Liver (tissue), 9 donors: Measurements from ENCODE around the gene CACNB4. TPM values are rescaled to one million over a fixed set of nuclear protein-coding genes. Genes with fewer than 3 reads are reported as not detected.

Experiments
- DNase-seq: peaks from one replicate; pipeline ENCODE4 v3.0.0-alpha.2; 2017; ENCODE audit warnings: low spot score
- H3K27ac ChIP-seq, 2 donors: one replicate each; pipeline ENCODE4 v1.7.0; 2013; ENCODE audit warnings: inconsistent platforms in 2 of 2, low read length in 2 of 2, control low read depth in 1 of 2, low read depth in 1 of 2, mild to moderate bottlenecking in 1 of 2
- H3K27me3 ChIP-seq, 4 donors: one replicate each; pipeline versions ENCODE4 v1.6.1 to v1.7.0; 2013; ENCODE audit warnings: low read length in 3 of 4, inconsistent platforms in 1 of 4, mild to moderate bottlenecking in 1 of 4, moderate library complexity in 1 of 4; ENCODE audit not compliant: control insufficient read depth in 4 of 4, insufficient read depth in 4 of 4
- H3K36me3 ChIP-seq, 4 donors: one replicate each; pipeline versions ENCODE4 v1.6.1 to v1.7.0; 2013; ENCODE audit warnings: low read length in 3 of 4, mild to moderate bottlenecking in 3 of 4, low read depth in 1 of 4, moderate library complexity in 1 of 4; ENCODE audit not compliant: control insufficient read depth in 4 of 4, insufficient read depth in 3 of 4
- H3K4me1 ChIP-seq, 4 donors: one replicate each; pipeline versions ENCODE4 v1.6.1 to v1.7.0; 2013; ENCODE audit warnings: low read length in 3 of 4, mild to moderate bottlenecking in 3 of 4, moderate library complexity in 1 of 4; ENCODE audit not compliant: control insufficient read depth in 4 of 4, insufficient read depth in 4 of 4
- H3K4me3 ChIP-seq, 3 donors: one replicate each; pipeline versions ENCODE4 v1.6.1 to v1.7.0; 2013; ENCODE audit warnings: low read length in 3 of 3, control low read depth in 1 of 3, low read depth in 1 of 3, mild to moderate bottlenecking in 1 of 3
- H3K9ac ChIP-seq, 2 donors: one replicate each; pipeline ENCODE4 v1.7.0; 2013; ENCODE audit warnings: low read length in 2 of 2, mild to moderate bottlenecking in 2 of 2, moderate library complexity in 2 of 2, control low read depth in 1 of 2, low read depth in 1 of 2
- H3K9me3 ChIP-seq, 4 donors: one replicate each; pipeline versions ENCODE4 v1.6.1 to v1.7.0; 2013; ENCODE audit warnings: low read length in 3 of 4; ENCODE audit not compliant: control insufficient read depth in 4 of 4
- EGR1 ChIP-seq, 2 donors: IDR thresholded peaks; 2 replicates each; pipeline ENCODE4 v1.6.1; 2016 to 2018; ENCODE audit warnings: antibody characterized with exemption in 2 of 2, low read depth in 2 of 2
- FOXA1 ChIP-seq: IDR thresholded peaks from 2 replicates; pipeline ENCODE4 v1.6.1; 2016; ENCODE audit warnings: antibody characterized with exemption
- FOXA2 ChIP-seq: IDR thresholded peaks from 2 replicates; pipeline ENCODE4 v1.6.1; 2016; ENCODE audit warnings: antibody characterized with exemption
- GABPA ChIP-seq, 2 donors: IDR thresholded peaks in 1 of 2; conservative IDR thresholded peaks in 1 of 2; 2 replicates each; pipeline ENCODE4 v1.6.1; 2016; ENCODE audit warnings: antibody characterized with exemption in 2 of 2, mild to moderate bottlenecking in 1 of 2, moderate library complexity in 1 of 2
- HNF4A ChIP-seq, 2 donors: conservative IDR thresholded peaks; 2 replicates each; pipeline ENCODE4 v1.6.1; 2016; ENCODE audit warnings: antibody characterized with exemption in 2 of 2, mild to moderate bottlenecking in 2 of 2
- HNF4G ChIP-seq: IDR thresholded peaks from 2 replicates; pipeline ENCODE4 v1.6.1; 2016; ENCODE audit warnings: antibody characterized with exemption
- JUND ChIP-seq, 2 donors: IDR thresholded peaks; 2 replicates each; pipeline ENCODE4 v1.6.1; 2016; ENCODE audit warnings: antibody characterized with exemption in 2 of 2
- NR2F2 ChIP-seq: IDR thresholded peaks from 2 replicates; pipeline ENCODE4 v1.6.1; 2016; ENCODE audit warnings: antibody characterized with exemption
- RAD21 ChIP-seq, 2 donors: IDR thresholded peaks; 2 replicates each; pipeline ENCODE4 v1.6.1; 2016; ENCODE audit warnings: antibody characterized with exemption in 2 of 2, mild to moderate bottlenecking in 2 of 2
- RXRA ChIP-seq, 2 donors: IDR thresholded peaks; 2 replicates each; pipeline ENCODE4 v1.6.1; 2017 to 2018; ENCODE audit warnings: antibody characterized with exemption in 2 of 2, mild to moderate bottlenecking in 1 of 2
- SP1 ChIP-seq: IDR thresholded peaks from 2 replicates; pipeline ENCODE4 v1.6.1; 2018; ENCODE audit warnings: antibody characterized with exemption, mild to moderate bottlenecking
- TAF1 ChIP-seq: conservative IDR thresholded peaks from 2 replicates; pipeline ENCODE4 v1.6.1; 2016; ENCODE audit warnings: antibody characterized with exemption, mild to moderate bottlenecking
- YY1 ChIP-seq: IDR thresholded peaks from 2 replicates; pipeline ENCODE4 v1.6.1; 2016; ENCODE audit warnings: antibody characterized with exemption, mild to moderate bottlenecking
- WGBS: extraction: QIAGEN DNeasy Blood & Tissue Kit; methylation state at CpG from one replicate; pipeline ENCODE4 v1.1.7; 2013; 5-methylcytosine and 5-hydroxymethylcytosine counted together
- polyA plus RNA-seq, 2 donors: library from polyadenylated mRNA; stranded (reverse) in 1 of 2; unstranded in 1 of 2; fragments of 200-250 nt in 1 of 2; fragments of >200 nt in 1 of 2; fragmentation: Nextera tagmentation in 1 of 2; extraction: Ambion mirVana in 1 of 2; gene quantifications; one replicate each; pipeline versions ENCODE4 v1.2.1 to v1.2.3, GENCODE V29; 2013 to 2015
- total RNA-seq, 2 donors: library from RNA; depleted of rRNA; stranded (reverse); fragments of >200 nt; gene quantifications; one replicate each; pipeline ENCODE4 v1.2.3, GENCODE V29; 2014
- TF ChIP-seq, protein P1 (sequence below): IDR thresholded peaks from 2 replicates; pipeline ENCODE4 v1.6.1; 2016; ENCODE audit warnings: antibody characterized with exemption
- TF ChIP-seq, protein P2 (sequence below): fragments of 150-350 bp; IDR thresholded peaks from 2 replicates; pipeline ENCODE4 v1.5.1; 2017; ENCODE audit warnings: improper control_type of control experiment, low read depth, low read length; ENCODE audit not compliant: missing input control
- TF ChIP-seq, protein P3 (sequence below): IDR thresholded peaks from 2 replicates; pipeline ENCODE4 v1.6.1; 2016; ENCODE audit warnings: antibody characterized with exemption, mild to moderate bottlenecking
- TF ChIP-seq, protein P4 (sequence below): IDR thresholded peaks from 2 replicates; pipeline ENCODE4 v1.6.1; 2016; ENCODE audit warnings: antibody characterized with exemption
- TF ChIP-seq, protein P5 (sequence below): IDR thresholded peaks from 2 replicates; pipeline ENCODE4 v1.6.1; 2016; ENCODE audit warnings: antibody characterized with exemption
- donor health status: healthy.
- donor health status: healthy.
- donor health status: healthy.
- donor health status: healthy.
- donor health status: healthy.

CACNB4 gene
- total and polyA plus RNA-seq, 4 donors = 0.02 to 0.50 (median 0.21) TPM

DNA sequence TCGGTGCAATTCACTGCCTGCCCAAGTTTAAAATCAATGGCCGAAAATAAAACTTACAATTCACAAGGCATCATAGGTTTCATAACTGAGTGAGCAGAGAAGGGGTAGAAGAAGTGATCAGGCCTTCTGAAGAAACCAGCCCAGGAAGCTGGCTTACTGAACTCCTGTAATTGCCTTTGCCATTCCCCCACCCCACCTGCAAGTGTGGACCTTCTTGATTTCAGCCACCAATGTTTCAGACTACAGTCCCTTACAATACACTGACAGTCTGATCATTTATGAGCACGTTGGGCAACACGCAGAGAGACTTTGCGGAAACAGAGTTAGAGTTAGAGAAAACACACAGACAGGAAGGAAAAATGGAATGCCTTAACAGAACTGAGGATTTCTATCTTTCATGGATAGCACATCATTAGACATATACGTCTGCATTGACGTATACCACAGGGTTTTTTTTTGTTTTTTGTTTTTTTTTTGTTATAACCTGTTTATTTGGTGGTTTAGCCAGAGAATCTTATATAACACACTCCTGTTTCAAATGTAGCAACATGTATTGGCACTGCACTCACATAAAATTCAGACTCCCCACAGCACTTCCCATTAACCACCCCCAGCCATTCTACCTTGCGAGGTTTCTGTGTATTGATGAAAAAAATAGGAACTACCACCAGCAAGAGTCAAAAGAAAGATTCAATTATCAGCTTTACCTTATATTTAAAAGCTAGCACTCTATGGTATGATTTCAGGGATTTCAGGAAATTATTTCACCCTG, 126.4 kb downstream of the CACNB4 start:
- TF ChIP-seq, protein P1, sequence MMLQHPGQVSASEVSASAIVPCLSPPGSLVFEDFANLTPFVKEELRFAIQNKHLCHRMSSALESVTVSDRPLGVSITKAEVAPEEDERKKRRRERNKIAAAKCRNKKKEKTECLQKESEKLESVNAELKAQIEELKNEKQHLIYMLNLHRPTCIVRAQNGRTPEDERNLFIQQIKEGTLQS = no peak
- TF ChIP-seq JUND (IDR thresholded peaks at IDR 0.05) (no peak), EGR1 (IDR thresholded peaks at IDR 0.05; ENCODE audit: low read depth in 2 of 2) (no peak), NR2F2 (no peak), RAD21 (IDR thresholded peaks at IDR 0.05) (no peak), TAF1 (no peak), RXRA (IDR thresholded peaks at IDR 0.05) (no peak), HNF4A (conservative IDR thresholded peaks at IDR 0.05) (no peak), FOXA1 (no peak), HNF4G (no peak), SP1 (no peak), FOXA2 (no peak)
- TF ChIP-seq, protein P2, sequence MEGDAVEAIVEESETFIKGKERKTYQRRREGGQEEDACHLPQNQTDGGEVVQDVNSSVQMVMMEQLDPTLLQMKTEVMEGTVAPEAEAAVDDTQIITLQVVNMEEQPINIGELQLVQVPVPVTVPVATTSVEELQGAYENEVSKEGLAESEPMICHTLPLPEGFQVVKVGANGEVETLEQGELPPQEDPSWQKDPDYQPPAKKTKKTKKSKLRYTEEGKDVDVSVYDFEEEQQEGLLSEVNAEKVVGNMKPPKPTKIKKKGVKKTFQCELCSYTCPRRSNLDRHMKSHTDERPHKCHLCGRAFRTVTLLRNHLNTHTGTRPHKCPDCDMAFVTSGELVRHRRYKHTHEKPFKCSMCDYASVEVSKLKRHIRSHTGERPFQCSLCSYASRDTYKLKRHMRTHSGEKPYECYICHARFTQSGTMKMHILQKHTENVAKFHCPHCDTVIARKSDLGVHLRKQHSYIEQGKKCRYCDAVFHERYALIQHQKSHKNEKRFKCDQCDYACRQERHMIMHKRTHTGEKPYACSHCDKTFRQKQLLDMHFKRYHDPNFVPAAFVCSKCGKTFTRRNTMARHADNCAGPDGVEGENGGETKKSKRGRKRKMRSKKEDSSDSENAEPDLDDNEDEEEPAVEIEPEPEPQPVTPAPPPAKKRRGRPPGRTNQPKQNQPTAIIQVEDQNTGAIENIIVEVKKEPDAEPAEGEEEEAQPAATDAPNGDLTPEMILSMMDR = no peak
- Histone ChIP-seq H3K36me3 (no peaks in the 10 kb centered on the region), H3K9me3 (no peaks in the 10 kb centered on the region), H3K4me1 (no peaks in the 10 kb centered on the region), H3K27ac (no peak overlapping the region), H3K27me3 (no peaks in the 10 kb centered on the region), H3K4me3 (no peak overlapping the region), H3K9ac (no peak overlapping the region)
- no peak for DNase-seq
- WGBS = 92% methylated on average over 8 of the region's 8 CpGs

DNA sequence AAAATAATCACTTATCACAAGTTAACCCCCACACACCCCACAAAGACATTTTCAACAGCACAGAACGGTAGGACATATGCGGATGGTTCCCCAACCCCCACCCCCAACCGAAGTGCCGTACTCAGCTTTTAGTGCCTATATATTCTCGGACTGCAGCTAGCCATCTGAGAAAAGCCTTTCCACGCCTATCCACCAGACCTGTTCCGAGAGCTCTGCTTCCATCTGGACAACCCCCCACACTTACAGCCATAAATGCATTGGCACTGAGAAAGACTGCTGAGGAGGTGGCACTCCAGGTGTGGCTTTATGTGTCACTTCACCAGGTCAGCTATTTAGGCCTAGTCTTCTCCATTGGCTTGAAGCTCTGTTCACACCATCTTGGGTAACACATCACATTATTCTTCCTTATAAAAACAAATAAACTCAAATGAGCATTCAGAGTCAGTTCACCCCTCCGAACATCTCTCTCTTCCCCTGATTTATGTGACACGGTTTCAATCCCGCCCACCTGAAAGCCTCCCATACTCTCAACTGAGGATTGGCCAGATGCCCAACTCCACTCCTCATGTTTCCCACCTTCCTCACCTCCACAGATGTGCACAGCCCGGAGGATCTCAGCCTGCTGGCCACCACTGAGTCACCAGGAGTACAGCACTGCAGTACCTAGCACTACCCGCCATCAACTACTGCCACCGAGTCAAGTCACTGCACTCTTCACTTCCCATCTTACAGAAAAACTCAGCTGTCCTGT, 127.4 kb downstream of the CACNB4 start:
- 96% methylated on average over 13 of the region's 13 CpGs for WGBS
- no peak overlapping the region for H3K9ac ChIP-seq
- no peaks in the 10 kb centered on the region for H3K36me3 ChIP-seq
- H3K4me3 ChIP-seq = no peak overlapping the region
- no peak overlapping the region for H3K27ac ChIP-seq
- no peaks in the 10 kb centered on the region for H3K4me1 ChIP-seq
- no peaks in the 10 kb centered on the region for H3K27me3 ChIP-seq
- H3K9me3 ChIP-seq = no peaks in the 10 kb centered on the region
- TF ChIP-seq SP1 (no peak), NR2F2 (no peak), HNF4A (conservative IDR thresholded peaks at IDR 0.05) (no peak), FOXA2 (no peak), YY1 (no peak), GABPA (IDR thresholded peaks at IDR 0.05 in 1 of 2, conservative IDR thresholded peaks at IDR 0.05 in 1 of 2) (no peak), JUND (IDR thresholded peaks at IDR 0.05) (no peak), HNF4G (no peak), RXRA (IDR thresholded peaks at IDR 0.05) (no peak), EGR1 (IDR thresholded peaks at IDR 0.05; ENCODE audit: low read depth in 2 of 2) (no peak), TAF1 (no peak), RAD21 (IDR thresholded peaks at IDR 0.05) (no peak), FOXA1 (no peak)
- TF ChIP-seq, protein P1 = no peak
- TF ChIP-seq, protein P3, sequence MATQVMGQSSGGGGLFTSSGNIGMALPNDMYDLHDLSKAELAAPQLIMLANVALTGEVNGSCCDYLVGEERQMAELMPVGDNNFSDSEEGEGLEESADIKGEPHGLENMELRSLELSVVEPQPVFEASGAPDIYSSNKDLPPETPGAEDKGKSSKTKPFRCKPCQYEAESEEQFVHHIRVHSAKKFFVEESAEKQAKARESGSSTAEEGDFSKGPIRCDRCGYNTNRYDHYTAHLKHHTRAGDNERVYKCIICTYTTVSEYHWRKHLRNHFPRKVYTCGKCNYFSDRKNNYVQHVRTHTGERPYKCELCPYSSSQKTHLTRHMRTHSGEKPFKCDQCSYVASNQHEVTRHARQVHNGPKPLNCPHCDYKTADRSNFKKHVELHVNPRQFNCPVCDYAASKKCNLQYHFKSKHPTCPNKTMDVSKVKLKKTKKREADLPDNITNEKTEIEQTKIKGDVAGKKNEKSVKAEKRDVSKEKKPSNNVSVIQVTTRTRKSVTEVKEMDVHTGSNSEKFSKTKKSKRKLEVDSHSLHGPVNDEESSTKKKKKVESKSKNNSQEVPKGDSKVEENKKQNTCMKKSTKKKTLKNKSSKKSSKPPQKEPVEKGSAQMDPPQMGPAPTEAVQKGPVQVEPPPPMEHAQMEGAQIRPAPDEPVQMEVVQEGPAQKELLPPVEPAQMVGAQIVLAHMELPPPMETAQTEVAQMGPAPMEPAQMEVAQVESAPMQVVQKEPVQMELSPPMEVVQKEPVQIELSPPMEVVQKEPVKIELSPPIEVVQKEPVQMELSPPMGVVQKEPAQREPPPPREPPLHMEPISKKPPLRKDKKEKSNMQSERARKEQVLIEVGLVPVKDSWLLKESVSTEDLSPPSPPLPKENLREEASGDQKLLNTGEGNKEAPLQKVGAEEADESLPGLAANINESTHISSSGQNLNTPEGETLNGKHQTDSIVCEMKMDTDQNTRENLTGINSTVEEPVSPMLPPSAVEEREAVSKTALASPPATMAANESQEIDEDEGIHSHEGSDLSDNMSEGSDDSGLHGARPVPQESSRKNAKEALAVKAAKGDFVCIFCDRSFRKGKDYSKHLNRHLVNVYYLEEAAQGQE = no peak
- TF ChIP-seq, protein P4, sequence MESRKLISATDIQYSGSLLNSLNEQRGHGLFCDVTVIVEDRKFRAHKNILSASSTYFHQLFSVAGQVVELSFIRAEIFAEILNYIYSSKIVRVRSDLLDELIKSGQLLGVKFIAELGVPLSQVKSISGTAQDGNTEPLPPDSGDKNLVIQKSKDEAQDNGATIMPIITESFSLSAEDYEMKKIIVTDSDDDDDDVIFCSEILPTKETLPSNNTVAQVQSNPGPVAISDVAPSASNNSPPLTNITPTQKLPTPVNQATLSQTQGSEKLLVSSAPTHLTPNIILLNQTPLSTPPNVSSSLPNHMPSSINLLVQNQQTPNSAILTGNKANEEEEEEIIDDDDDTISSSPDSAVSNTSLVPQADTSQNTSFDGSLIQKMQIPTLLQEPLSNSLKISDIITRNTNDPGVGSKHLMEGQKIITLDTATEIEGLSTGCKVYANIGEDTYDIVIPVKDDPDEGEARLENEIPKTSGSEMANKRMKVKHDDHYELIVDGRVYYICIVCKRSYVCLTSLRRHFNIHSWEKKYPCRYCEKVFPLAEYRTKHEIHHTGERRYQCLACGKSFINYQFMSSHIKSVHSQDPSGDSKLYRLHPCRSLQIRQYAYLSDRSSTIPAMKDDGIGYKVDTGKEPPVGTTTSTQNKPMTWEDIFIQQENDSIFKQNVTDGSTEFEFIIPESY = no peak
- TF ChIP-seq, protein P5, sequence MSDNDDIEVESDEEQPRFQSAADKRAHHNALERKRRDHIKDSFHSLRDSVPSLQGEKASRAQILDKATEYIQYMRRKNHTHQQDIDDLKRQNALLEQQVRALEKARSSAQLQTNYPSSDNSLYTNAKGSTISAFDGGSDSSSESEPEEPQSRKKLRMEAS = no peak
- TF ChIP-seq, protein P2 = no peak
- DNase-seq = no peak
